ENCODE measurements around the gene FFAR4.

The FFAR4 gene

GRCh38 chr10:93597075-93597599 is 30.7 kb downstream of the FFAR4 start:
- Histone ChIP-seq H3K36me3 (ENCODE audit: insufficient read depth, low read length) (no peaks in the 10 kb centered on the region), H2AFZ (ENCODE audit: low read depth, low read length) (no peak overlapping the region)

DNA sequence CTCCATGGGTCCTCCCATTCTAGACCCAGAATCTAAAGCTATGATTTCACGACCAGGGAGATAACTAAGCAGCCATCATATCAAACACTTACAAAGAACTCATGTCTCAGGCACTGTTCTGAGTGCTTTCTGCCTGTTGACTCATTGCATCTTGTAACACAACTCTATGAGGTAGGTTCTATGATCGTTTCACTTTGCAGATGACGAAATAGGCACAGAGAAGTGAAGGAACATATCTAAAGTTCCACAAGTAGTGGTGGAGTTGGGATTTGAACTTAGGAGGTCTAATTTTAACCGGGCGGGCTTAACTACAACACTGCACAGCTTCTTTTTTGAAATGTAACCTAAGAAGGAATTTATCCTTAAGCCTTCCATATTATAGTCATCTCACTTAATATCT is 31.7 kb downstream of the FFAR4 start:
- no peak overlapping the region for H3K4me3 ChIP-seq (ENCODE audit: low read length)
- peaks cover 3% of the 10 kb centered on the region for H3K9me3 ChIP-seq (ENCODE audit: low read length)
- H3K36me3 ChIP-seq (ENCODE audit: insufficient read depth, low read length): no peaks in the 10 kb centered on the region
- no peak overlapping the region for H2AFZ ChIP-seq (ENCODE audit: low read depth, low read length)
- peaks cover 3% of the 10 kb centered on the region for H3K4me1 ChIP-seq (ENCODE audit: insufficient read depth, low read length)
- H3K27me3 ChIP-seq (ENCODE audit: insufficient read depth, low read length): peaks cover 49% of the 10 kb centered on the region

More at GRCh38 chr10:93597075-93597599, 30.7 kb downstream of the FFAR4 start:
- H3K27me3 ChIP-seq (ENCODE audit: insufficient read depth, low read length): peaks cover 39% of the 10 kb centered on the region
- peaks cover 3% of the 10 kb centered on the region for H3K4me1 ChIP-seq (ENCODE audit: insufficient read depth, low read length)
- H3K9me3 ChIP-seq (ENCODE audit: low read length): peaks cover 3% of the 10 kb centered on the region
- no peak overlapping the region for H3K4me3 ChIP-seq (ENCODE audit: low read length)

DNA sequence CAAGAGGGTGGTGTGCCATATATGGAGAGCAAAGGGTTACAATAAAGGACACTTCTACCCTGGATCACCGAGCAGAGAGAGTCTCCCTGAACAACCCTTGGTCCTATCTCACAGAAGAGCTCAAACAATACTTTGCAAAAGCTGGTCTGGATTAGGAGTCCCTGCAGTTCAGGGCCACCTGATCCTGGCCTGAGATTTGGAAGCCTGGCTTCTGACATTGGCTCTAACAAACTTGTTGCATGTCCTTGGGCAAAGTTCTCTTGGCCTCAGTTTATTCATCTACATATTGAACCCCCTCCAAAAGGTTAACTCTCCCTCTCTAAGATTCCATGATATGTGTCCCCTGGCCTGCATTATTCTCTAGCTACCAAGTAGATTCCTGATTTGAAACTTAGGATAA is 32.9 kb downstream of the FFAR4 start:
- peaks cover 60% of the 10 kb centered on the region for H3K27me3 ChIP-seq (ENCODE audit: insufficient read depth, low read length)
- peaks cover 3% of the 10 kb centered on the region for H3K9me3 ChIP-seq (ENCODE audit: low read length)
- no peak overlapping the region for H2AFZ ChIP-seq (ENCODE audit: low read depth, low read length)
- peaks cover 3% of the 10 kb centered on the region for H3K4me1 ChIP-seq (ENCODE audit: insufficient read depth, low read length)
- H3K36me3 ChIP-seq (ENCODE audit: insufficient read depth, low read length): no peaks in the 10 kb centered on the region
- no peak overlapping the region for H3K4me3 ChIP-seq (ENCODE audit: low read length)

- peaks cover 63% of the 10 kb centered on the region for H3K27me3 ChIP-seq (ENCODE audit: insufficient read depth, low read length)
- peaks cover 3% of the 10 kb centered on the region for H3K9me3 ChIP-seq (ENCODE audit: low read length)
- H3K4me3 ChIP-seq (ENCODE audit: low read length): no peak overlapping the region
- H2AFZ ChIP-seq (ENCODE audit: low read depth, low read length): no peak overlapping the region
- peaks cover 3% of the 10 kb centered on the region for H3K4me1 ChIP-seq (ENCODE audit: insufficient read depth, low read length)
- H3K36me3 ChIP-seq (ENCODE audit: insufficient read depth, low read length): no peaks in the 10 kb centered on the region
Measured at GRCh38 chr10:93599778-93600177, 33.3 kb downstream of the FFAR4 start.

DNA sequence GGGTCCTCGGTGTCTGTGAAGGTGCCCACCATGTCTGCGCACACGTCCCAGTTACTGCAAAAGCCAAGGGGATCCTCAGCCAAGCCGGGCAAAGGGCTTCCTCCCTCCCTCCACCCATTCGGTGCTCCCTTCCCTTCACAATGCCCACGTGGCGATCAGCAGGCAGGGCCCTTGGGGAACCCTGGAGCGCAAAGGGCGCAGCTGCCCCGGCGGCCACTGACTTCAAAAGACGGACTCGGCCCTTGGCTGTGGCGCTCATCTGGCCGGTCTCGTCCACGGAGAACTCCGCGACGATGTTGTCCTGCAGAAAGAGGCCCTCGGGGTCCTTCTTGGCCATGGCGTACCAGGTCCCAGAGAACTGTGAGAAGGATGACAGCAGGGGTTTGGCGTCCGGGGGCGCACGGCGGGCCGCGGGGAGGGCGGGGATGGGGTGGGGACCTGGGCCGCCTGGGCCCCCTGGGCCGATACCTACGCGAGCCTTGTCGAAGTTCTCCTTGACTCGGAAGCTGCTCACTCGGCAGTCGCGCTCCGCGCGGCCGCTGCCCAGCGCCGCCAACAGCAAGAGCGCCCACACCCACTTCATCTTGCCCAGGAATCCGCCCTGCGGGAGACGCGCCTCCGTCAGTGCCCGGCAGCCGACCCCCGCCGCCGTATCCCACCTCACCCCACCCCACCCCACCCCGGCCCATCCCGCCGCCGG is 34.1 kb downstream of the FFAR4 start:
- Histone ChIP-seq H3K27me3 (ENCODE audit: insufficient read depth, low read length) (peaks cover 63% of the 10 kb centered on the region), H3K4me3 (ENCODE audit: low read length) (no peak overlapping the region)

GRCh38 chr10:93601146-93601773 is 34.8 kb downstream of the FFAR4 start, which contains the start of gene RBP4:
Gene RBP4 (minus strand): TSS chr10:93601235. CDS start chr10:93601028, 207 bp downstream.
- H3K4me3 ChIP-seq (ENCODE audit: low read length): peak within 1 kb of the TSS; percentile 15
- no peak within 1 kb of the TSS for H2AFZ ChIP-seq (ENCODE audit: low read depth, low read length)
- H3K4me1 ChIP-seq (ENCODE audit: insufficient read depth, low read length): peaks cover 3% of the 10 kb centered on the region
- H3K27me3 ChIP-seq (ENCODE audit: insufficient read depth, low read length): peaks cover 63% of the 10 kb centered on the region
- peaks cover 3% of the 10 kb centered on the region for H3K9me3 ChIP-seq (ENCODE audit: low read length)
- no peaks in the 10 kb centered on the region for H3K36me3 ChIP-seq (ENCODE audit: insufficient read depth, low read length)

More for the DNA sequence above, 34.1 kb downstream of the FFAR4 start:
- Histone ChIP-seq H3K9me3 (ENCODE audit: low read length) (peaks cover 3% of the 10 kb centered on the region), H3K4me1 (ENCODE audit: insufficient read depth, low read length) (peaks cover 3% of the 10 kb centered on the region), H2AFZ (ENCODE audit: low read depth, low read length) (no peak overlapping the region), H3K36me3 (ENCODE audit: insufficient read depth, low read length) (no peaks in the 10 kb centered on the region)

- Histone ChIP-seq H3K36me3 (ENCODE audit: insufficient read depth, low read length) (no peaks in the 10 kb centered on the region), H3K4me3 (ENCODE audit: low read length) (no peak overlapping the region), H3K4me1 (ENCODE audit: insufficient read depth, low read length) (peaks cover 3% of the 10 kb centered on the region), H3K9me3 (ENCODE audit: low read length) (peaks cover 3% of the 10 kb centered on the region), H2AFZ (ENCODE audit: low read depth, low read length) (no peak overlapping the region), H3K27me3 (ENCODE audit: insufficient read depth, low read length) (peaks cover 63% of the 10 kb centered on the region)
Measured at GRCh38 chr10:93601774-93602162, 35.3 kb downstream of the FFAR4 start.

DNA sequence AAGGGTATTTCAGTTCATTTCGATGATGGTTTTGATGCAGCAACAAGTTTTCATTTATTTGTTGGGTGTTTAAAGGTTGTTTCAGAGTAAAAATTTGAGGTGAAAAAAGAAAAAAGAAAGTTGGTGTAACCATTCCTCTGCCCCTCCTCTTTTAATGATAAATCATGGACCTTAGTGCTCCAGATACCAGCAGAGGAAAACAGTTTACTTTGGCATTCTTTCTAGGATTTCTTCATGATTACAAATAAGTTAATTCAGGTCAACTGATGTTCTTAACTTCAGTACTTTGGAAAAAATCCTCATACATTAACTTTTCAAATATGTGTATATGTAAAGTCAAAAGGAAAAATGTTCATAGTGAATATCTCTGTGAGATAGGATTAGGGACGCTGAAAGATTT is 36.6 kb downstream of the FFAR4 start:
- H3K4me3 ChIP-seq (ENCODE audit: low read length): no peak overlapping the region
- H2AFZ ChIP-seq (ENCODE audit: low read depth, low read length): no peak overlapping the region
- peaks cover 58% of the 10 kb centered on the region for H3K27me3 ChIP-seq (ENCODE audit: insufficient read depth, low read length)
- H3K4me1 ChIP-seq (ENCODE audit: insufficient read depth, low read length): peaks cover 3% of the 10 kb centered on the region
- no peaks in the 10 kb centered on the region for H3K36me3 ChIP-seq (ENCODE audit: insufficient read depth, low read length)
- H3K9me3 ChIP-seq (ENCODE audit: low read length): peaks cover 3% of the 10 kb centered on the region

DNA sequence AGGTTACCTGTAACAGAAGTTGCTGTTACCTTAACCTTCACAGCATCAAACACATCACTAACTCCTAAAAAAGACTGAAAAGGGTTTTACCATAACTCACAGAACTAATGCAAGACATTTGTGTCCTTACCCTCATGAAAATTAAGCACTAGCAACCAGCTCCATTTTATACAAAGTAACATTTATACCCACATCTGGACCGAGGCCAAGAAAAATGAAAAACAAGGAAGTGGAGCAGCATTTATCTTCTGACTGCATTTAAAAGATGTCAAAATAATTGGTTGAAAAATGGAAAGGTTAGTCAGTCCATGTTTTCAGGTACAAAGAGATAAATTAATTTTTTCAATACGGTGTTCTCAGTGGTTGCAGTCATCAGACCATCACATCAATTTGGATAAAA is 37.7 kb downstream of the FFAR4 start:
- Histone ChIP-seq H3K27me3 (ENCODE audit: insufficient read depth, low read length) (peaks cover 57% of the 10 kb centered on the region), H3K4me3 (ENCODE audit: low read length) (no peak overlapping the region), H3K36me3 (ENCODE audit: insufficient read depth, low read length) (no peaks in the 10 kb centered on the region), H2AFZ (ENCODE audit: low read depth, low read length) (no peak overlapping the region), H3K9me3 (ENCODE audit: low read length) (peaks cover 3% of the 10 kb centered on the region), H3K4me1 (ENCODE audit: insufficient read depth, low read length) (peaks cover 3% of the 10 kb centered on the region)

GRCh38 chr10:93608421-93608820 is 42.0 kb downstream of the FFAR4 start:
- H3K4me3 ChIP-seq (ENCODE audit: low read length): no peak overlapping the region
- H2AFZ ChIP-seq (ENCODE audit: low read depth, low read length): no peak overlapping the region
- peaks cover 22% of the 10 kb centered on the region for H3K27me3 ChIP-seq (ENCODE audit: insufficient read depth, low read length)
- no peaks in the 10 kb centered on the region for H3K36me3 ChIP-seq (ENCODE audit: insufficient read depth, low read length)
- H3K9me3 ChIP-seq (ENCODE audit: low read length): no peaks in the 10 kb centered on the region
- H3K4me1 ChIP-seq (ENCODE audit: insufficient read depth, low read length): no peaks in the 10 kb centered on the region

GRCh38 chr10:93612311-93612710 is 45.8 kb downstream of the FFAR4 start, which contains the start of gene PDE6C:
Gene PDE6C (plus strand): TSS chr10:93612537. CDS start chr10:93612726, 189 bp downstream.
- H3K27me3 ChIP-seq (ENCODE audit: insufficient read depth, low read length): peaks cover 14% of the 10 kb centered on the region
- no peak within 1 kb of the TSS for H3K4me3 ChIP-seq (ENCODE audit: low read length)
- no peak within 1 kb of the TSS for H2AFZ ChIP-seq (ENCODE audit: low read depth, low read length)
- H3K4me1 ChIP-seq (ENCODE audit: insufficient read depth, low read length): no peaks in the 10 kb centered on the region
- H3K9me3 ChIP-seq (ENCODE audit: low read length): no peaks in the 10 kb centered on the region
- no peaks in the 10 kb centered on the region for H3K36me3 ChIP-seq (ENCODE audit: insufficient read depth, low read length)

DNA sequence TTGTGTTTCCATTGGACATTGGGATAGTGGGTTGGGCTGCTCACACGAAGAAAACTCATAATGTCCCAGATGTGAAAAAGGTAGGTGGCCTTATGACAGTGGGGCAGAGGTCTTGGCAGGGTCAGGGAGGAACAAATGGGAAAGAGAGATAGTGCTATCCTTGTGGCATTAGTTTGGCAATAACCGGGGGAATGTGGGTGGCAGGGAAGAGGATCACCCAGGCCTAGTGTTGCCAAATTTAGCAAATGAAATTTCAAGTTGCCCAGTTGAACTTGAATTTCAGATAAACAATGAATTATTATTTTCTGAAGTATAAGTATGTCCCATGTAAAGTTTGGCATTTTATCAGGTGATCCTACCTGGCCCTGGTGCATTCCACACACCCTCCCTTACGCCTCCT is 46.7 kb downstream of the FFAR4 start:
- Histone ChIP-seq H2AFZ (ENCODE audit: low read depth, low read length) (no peak overlapping the region), H3K4me1 (ENCODE audit: insufficient read depth, low read length) (no peaks in the 10 kb centered on the region), H3K4me3 (ENCODE audit: low read length) (no peak overlapping the region), H3K36me3 (ENCODE audit: insufficient read depth, low read length) (no peaks in the 10 kb centered on the region), H3K9me3 (ENCODE audit: low read length) (no peaks in the 10 kb centered on the region), H3K27me3 (ENCODE audit: insufficient read depth, low read length) (peaks cover 14% of the 10 kb centered on the region)

GRCh38 chr10:93614101-93614825 is 47.8 kb downstream of the FFAR4 start:
- Histone ChIP-seq H3K4me3 (ENCODE audit: low read length) (no peak overlapping the region), H3K9me3 (ENCODE audit: low read length) (no peaks in the 10 kb centered on the region)

More at GRCh38 chr10:93614101-93614825, 47.8 kb downstream of the FFAR4 start:
- H3K4me1 ChIP-seq (ENCODE audit: insufficient read depth, low read length): no peaks in the 10 kb centered on the region
- no peak overlapping the region for H2AFZ ChIP-seq (ENCODE audit: low read depth, low read length)
- no peaks in the 10 kb centered on the region for H3K36me3 ChIP-seq (ENCODE audit: insufficient read depth, low read length)
- H3K27me3 ChIP-seq (ENCODE audit: insufficient read depth, low read length): peaks cover 13% of the 10 kb centered on the region

Data from neuron (in vitro differentiated cells).